Stomach (tissue), 4 donors: Measurements from ENCODE around the gene SLC13A3.

ENCODE experiments used
- EP300 ChIP-seq: sonication (generic); formaldehyde crosslinking; IDR thresholded peaks from one replicate; pipeline ENCODE4 v1.6.1; 2017; ENCODE audit warnings: antibody characterized with exemption
- POLR2A ChIP-seq, 4 donors: fragments of 450-650 bp; IDR thresholded peaks; one replicate each; pipeline ENCODE4 v1.6.1; 2016; ENCODE audit warnings: antibody characterized with exemption in 4 of 4, control low read depth in 2 of 4, mild to moderate bottlenecking in 1 of 4, moderate library complexity in 1 of 4
- POLR2AphosphoS5 ChIP-seq, 3 donors: sonication (generic); formaldehyde crosslinking; IDR thresholded peaks; one replicate each; pipeline ENCODE4 v1.6.1; 2016; ENCODE audit warnings: antibody characterized with exemption in 3 of 3
- TF ChIP-seq, protein P1 (sequence below), 7 experiments: fragments of 450-650 bp in 4 of 7; fragments of 200-600 bp in 3 of 7; sonication (generic) in 3 of 7; IDR thresholded peaks; one replicate each; pipeline ENCODE4 v1.5.1; 2016 to 2019; ENCODE audit warnings: antibody characterized with exemption in 7 of 7, control low read depth in 2 of 7, mild to moderate bottlenecking in 1 of 7

DNA sequence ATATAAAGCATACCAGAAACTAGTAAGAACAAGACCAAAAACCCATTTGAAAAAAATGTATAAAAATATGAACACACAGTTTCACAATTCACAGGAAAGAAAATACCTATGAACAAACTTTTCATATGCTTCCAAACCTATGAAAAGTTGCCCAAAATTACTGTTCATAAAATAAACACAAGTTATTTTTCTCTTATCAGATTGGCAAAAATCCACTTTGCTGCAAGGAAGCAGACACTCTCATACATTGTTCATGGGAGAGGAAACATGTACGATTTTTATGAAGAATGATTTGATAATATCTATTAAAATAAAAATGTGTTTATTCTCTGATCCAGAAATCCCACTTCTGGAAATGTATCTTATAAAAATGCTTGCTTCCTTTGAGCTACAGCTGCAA is 60.8 kb downstream of the SLC13A3 start:
- TF ChIP-seq, protein P1, sequence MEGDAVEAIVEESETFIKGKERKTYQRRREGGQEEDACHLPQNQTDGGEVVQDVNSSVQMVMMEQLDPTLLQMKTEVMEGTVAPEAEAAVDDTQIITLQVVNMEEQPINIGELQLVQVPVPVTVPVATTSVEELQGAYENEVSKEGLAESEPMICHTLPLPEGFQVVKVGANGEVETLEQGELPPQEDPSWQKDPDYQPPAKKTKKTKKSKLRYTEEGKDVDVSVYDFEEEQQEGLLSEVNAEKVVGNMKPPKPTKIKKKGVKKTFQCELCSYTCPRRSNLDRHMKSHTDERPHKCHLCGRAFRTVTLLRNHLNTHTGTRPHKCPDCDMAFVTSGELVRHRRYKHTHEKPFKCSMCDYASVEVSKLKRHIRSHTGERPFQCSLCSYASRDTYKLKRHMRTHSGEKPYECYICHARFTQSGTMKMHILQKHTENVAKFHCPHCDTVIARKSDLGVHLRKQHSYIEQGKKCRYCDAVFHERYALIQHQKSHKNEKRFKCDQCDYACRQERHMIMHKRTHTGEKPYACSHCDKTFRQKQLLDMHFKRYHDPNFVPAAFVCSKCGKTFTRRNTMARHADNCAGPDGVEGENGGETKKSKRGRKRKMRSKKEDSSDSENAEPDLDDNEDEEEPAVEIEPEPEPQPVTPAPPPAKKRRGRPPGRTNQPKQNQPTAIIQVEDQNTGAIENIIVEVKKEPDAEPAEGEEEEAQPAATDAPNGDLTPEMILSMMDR (IDR thresholded peaks at IDR 0.05), result no peak
- TF ChIP-seq EP300 (no peak), POLR2AphosphoS5 (IDR thresholded peaks at IDR 0.05) (no peak), POLR2A (IDR thresholded peaks at IDR 0.05) (no peak)
